OCI-LY1 (cell line): ENCODE results near the gene DPP4.

ENCODE experiments used
- EZH2 ChIP-seq: fragments of 200-600 bp; sonication (generic), shearing (Covaris generic); IDR thresholded peaks from 2 replicates; pipeline ENCODE4 v1.8.0; 2017; ENCODE audit warnings: borderline replicate concordance, mixed run types, mild to moderate bottlenecking, antibody characterized with exemption, low read length, moderate library complexity, mixed read lengths
- TF ChIP-seq, protein P1 (sequence below): fragments of 200-600 bp; sonication (generic), shearing (Covaris generic); IDR thresholded peaks from 2 replicates; pipeline ENCODE4 v1.5.1; 2017; ENCODE audit warnings: mild to moderate bottlenecking, antibody characterized with exemption, low read length, moderate library complexity, mixed read lengths

DNA sequence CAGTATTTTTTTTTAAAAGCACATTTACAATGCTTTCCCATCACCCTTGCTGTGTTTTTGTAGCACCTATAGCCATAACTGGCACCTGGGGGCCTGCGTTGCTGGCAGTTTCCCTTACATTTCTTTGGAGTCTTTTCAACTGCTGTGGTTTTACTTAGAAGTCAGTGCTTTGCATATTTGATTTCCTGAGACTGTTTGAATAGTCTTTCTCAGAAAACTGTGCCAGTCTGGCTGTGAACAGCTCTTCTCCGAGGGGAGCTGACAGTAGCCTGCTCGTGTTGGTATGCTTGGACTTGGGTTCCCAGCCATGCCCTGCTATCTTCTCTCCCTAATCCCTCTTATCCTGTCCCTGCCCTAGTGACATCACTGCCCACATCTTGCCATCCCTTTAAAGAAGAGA lies 81.5 kb downstream of the DPP4 start:
- no peak for TF ChIP-seq EZH2
- TF ChIP-seq, protein P1, sequence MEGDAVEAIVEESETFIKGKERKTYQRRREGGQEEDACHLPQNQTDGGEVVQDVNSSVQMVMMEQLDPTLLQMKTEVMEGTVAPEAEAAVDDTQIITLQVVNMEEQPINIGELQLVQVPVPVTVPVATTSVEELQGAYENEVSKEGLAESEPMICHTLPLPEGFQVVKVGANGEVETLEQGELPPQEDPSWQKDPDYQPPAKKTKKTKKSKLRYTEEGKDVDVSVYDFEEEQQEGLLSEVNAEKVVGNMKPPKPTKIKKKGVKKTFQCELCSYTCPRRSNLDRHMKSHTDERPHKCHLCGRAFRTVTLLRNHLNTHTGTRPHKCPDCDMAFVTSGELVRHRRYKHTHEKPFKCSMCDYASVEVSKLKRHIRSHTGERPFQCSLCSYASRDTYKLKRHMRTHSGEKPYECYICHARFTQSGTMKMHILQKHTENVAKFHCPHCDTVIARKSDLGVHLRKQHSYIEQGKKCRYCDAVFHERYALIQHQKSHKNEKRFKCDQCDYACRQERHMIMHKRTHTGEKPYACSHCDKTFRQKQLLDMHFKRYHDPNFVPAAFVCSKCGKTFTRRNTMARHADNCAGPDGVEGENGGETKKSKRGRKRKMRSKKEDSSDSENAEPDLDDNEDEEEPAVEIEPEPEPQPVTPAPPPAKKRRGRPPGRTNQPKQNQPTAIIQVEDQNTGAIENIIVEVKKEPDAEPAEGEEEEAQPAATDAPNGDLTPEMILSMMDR = no peak
